D721Med (cell line): ENCODE measurements around the gene FBLL1.

Experiments used
- DNase-seq: peaks from one replicate; pipeline ENCODE4 v3.0.0; 2011; ENCODE audit warnings: low spot score; ENCODE audit not compliant: insufficient read length
- FAIRE-seq: peaks from 2 replicates; lab custom pipeline; 2011; peaks lifted over from hg19 to GRCh38; lab: Jason Lieb, UNC
- TF ChIP-seq, protein P1 (sequence below): IDR thresholded peaks from 2 replicates; pipeline ENCODE4 v1.5.1; 2012; ENCODE audit warnings: mild to moderate bottlenecking, control low read depth; ENCODE audit not compliant: insufficient read depth; ENCODE audit errors: missing control alignments

FBLL1 gene

DNA sequence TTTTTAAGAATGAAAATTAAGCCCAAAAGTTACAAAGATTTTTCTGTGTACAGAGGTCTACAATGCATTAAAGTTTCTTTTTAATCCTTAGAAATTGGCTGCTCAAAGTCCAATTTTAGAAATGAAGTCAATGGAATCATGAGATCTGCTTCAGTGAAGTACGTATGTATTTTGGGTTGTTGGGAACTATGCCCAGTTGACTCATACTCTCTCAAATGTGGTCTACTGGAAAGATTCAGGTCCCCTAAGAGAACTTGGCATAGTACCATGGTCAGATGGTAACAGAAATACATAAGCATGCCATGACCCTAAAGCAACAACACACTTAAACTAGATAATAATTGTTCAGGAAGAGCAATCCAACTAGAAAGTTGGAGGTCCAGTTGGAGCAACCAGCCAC is 23.0 kb downstream of the FBLL1 start:
- FAIRE-seq (no peak), DNase-seq (no peak)
- TF ChIP-seq, protein P1, sequence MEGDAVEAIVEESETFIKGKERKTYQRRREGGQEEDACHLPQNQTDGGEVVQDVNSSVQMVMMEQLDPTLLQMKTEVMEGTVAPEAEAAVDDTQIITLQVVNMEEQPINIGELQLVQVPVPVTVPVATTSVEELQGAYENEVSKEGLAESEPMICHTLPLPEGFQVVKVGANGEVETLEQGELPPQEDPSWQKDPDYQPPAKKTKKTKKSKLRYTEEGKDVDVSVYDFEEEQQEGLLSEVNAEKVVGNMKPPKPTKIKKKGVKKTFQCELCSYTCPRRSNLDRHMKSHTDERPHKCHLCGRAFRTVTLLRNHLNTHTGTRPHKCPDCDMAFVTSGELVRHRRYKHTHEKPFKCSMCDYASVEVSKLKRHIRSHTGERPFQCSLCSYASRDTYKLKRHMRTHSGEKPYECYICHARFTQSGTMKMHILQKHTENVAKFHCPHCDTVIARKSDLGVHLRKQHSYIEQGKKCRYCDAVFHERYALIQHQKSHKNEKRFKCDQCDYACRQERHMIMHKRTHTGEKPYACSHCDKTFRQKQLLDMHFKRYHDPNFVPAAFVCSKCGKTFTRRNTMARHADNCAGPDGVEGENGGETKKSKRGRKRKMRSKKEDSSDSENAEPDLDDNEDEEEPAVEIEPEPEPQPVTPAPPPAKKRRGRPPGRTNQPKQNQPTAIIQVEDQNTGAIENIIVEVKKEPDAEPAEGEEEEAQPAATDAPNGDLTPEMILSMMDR, result no peak

DNA sequence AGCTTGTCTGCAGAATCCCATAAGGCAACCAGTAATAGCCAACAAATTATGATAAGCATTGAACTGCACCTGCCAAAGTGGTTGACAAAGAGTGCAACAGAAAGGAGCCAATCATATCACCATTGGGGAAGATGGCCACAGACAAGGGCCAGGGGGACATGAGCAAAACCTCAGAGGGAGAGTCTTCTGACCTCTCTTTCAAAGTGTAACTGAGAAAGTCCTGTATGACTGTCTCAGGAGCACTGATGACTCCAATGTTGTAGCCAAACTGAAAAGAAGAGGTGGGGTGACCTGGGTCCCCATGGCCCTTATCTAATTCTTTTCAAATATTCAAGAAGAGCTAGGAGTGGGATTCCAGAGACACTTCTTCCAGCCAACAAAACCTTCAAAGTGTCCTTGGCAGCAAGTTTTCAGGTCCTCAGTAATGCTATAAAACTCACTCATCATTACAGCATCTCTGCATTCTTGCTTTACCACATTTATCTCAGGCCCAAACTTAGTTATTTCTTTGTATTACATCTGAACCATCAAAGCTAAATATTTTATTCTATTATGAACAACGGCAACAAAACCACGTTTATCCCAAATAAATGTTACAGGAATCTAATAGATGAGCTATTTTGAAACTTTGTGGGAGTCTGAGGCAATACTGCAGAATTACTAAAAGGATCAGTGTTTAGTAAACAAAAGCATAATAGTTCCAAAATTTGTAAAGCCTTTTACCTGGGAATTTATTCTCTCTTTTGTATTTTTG is 24.4 kb downstream of the FBLL1 start:
- no peak for FAIRE-seq
- TF ChIP-seq, protein P1, result no peak
- no peak for DNase-seq

DNA sequence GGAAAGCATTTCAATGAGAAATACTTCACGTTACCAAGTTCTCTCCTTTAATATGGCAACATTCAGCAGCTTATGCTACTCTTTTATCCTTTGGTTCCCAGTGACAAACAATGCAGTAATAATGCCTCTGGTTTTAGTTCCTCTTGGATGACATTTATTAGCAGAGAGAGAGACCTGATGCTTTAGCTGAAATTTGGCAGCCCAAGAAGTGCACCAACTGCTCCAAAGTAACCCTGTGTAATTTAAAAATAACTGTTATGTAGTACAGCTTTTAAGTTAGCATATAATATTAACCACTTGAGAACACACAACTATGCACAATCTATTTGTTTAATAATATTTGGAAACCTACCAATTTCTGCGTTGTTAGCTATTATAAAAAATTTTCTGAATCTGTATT is 28.3 kb downstream of the FBLL1 start:
- FAIRE-seq (no peak), DNase-seq (no peak)
- TF ChIP-seq, protein P1, result no peak

DNA sequence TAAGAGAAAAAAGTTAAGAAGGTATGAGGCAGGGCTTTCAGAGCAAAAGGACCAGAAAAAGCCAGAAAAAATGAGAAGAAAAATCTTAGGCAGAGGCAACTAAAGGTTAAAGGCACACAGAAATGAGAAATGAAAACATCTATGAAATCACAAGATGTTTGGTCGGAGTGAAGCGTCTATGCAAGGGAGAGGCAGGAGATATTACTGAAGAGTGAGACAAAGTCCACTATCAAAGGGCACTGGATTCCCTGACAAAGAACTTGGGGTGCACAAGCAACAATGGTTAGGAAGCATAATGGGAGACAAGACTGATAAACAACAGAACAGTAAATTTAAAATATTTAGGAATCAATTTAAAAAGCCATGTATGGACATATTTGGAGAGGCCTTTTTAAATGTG is 33.2 kb downstream of the FBLL1 start:
- TF ChIP-seq, protein P1, result no peak
- DNase-seq (no peak), FAIRE-seq (no peak)

DNA sequence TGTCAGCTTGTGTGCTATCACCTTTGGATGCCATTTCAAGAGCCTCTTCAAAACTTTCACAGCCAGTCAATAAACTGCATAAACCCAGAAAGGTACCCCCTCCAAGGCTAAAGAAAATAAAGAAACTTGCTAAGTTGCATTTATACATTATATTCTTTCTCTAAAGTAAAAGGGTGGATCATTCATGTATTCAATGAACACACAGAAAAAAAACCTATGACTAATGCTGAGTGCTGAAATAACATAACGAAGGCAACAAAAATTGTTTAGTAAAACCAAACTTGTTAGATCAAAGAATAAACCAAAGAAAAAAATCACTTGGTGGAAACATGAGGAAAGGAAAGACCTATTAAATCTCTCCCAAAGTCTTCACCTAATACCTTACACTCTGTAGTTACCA is 34.9 kb downstream of the FBLL1 start:
- TF ChIP-seq, protein P1, result no peak
- FAIRE-seq (no peak), DNase-seq (no peak)

DNA sequence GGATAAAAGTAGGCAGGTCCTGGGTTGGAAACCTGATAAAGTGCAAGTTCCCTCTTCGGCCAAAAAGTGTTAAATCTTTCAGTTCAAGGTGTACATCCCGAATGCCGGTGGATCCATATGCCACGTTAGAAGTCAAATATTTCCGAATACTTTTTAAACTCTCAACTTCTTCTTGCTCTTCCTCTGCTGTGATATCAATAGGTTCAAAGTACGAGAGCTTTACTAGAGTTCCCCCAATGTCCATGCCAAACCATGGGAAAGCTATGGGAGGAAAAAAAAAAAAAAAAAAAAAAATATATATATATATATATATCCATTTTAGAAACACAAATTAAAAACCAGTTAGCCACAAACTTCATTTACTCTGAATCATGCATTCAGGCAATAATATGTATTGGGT is 39.6 kb downstream of the FBLL1 start:
- FAIRE-seq (no peak), DNase-seq (no peak)
- TF ChIP-seq, protein P1, result no peak
